D341Med (cell line): ENCODE data around the gene MANF.
"Not testable (repeated sequence)": the region's sequence is repeated elsewhere in the genome, so short reads cannot be mapped to it uniquely, and the experiment has no call there.

ENCODE experiments used
- DNase-seq: peaks from one replicate; pipeline ENCODE4 v3.0.0; 2012; ENCODE audit warnings: low spot score

Gene MANF

DNA sequence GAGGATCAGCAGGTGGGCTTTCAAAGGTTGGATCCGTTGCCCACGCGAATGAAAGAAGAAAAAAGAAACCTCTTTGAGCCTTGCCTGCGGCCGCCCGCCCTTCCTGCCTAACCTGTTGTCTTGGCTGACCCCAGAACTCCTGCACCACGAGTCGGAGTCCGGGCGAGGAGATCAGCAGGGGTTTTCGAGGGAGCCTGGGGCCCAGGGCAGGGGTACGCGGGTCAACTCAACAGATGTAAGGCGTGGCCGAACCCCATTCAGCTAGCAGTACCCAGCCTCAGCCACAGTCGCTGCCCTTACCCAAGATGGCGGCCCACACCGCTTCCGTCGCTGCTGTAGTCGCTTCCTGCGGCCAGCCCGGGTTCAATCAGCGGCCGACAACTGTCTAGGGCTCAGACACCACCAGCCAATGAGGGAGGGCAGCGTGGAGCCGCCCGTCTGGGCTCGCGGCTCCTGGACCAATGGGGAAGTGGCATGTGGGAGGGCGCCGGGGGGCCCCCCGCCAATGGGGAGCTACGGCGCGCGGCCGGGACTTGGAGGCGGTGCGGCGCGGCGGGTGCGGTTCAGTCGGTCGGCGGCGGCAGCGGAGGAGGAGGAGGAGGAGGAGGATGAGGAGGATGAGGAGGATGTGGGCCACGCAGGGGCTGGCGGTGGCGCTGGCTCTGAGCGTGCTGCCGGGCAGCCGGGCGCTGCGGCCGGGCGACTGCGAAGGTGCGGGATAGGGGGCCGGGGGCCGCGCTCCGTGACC lies at the start of gene MANF:
Gene MANF, plus strand, starts transcription at position 566 of the 748 bp plus-strand sequence. Its CDS starts 52 bp downstream, at position 618.
- peak; percentile 100 for DNase-seq

DNA sequence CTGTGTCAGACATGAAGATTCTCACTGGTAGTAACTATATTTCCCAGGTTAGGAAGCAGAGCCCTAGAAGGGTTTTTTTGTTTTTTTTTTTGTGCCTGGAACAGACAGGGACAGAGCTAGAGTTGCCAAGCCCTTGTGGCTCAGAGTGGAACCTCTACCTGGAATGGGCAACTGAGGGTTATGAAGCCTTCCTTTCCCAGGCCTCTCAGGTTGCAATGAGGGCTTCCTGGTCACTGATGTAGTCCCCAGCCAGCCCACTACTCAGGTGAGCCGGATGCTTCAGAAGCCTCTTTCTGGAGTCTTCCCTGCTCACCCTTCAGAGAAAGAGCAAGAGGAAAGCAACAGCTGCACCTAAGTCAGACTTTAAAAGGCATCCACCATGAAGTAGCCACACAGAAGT lies 48.8 kb upstream of the MANF start:
- no peak for DNase-seq

DNA sequence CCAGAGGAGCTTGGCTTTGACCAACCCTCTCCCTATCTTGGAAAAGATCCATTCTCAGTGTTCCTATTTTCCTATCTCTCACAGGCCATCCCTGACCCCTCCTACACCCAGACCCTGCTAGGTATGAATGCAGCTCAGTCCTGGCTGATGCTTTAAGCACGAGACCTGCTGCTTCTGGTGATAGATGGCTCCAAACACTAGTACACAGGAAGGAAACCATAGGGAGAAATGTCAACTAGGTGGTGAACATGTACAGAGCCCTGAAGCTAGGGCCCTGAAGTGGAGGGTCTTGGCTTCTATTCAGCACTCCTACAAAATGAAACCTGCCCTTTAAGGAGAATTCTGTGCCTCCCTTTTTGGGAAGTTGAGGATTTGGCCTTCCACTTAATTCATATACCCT lies 47.4 kb upstream of the MANF start:
- no peak for DNase-seq

DNA sequence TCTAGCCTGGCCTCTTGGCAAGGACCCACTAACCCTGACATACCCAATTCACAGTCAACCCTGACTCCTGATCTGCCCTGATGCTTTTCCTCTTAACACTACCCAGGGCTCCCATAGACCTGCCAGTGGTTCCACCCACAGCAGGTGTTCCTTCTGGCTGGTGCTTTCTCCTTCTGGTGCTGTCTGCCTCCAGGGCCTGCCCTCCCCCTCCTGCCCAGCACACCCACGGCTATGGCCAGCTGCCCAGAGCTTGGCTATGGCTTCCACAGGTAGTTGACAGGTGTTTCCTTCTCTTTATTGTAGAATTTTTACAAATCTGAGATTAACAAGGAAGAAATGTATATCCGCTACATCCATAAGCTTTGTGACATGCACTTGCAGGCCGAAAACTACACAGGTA lies 46.5 kb upstream of the MANF start:
- no peak for DNase-seq

DNA sequence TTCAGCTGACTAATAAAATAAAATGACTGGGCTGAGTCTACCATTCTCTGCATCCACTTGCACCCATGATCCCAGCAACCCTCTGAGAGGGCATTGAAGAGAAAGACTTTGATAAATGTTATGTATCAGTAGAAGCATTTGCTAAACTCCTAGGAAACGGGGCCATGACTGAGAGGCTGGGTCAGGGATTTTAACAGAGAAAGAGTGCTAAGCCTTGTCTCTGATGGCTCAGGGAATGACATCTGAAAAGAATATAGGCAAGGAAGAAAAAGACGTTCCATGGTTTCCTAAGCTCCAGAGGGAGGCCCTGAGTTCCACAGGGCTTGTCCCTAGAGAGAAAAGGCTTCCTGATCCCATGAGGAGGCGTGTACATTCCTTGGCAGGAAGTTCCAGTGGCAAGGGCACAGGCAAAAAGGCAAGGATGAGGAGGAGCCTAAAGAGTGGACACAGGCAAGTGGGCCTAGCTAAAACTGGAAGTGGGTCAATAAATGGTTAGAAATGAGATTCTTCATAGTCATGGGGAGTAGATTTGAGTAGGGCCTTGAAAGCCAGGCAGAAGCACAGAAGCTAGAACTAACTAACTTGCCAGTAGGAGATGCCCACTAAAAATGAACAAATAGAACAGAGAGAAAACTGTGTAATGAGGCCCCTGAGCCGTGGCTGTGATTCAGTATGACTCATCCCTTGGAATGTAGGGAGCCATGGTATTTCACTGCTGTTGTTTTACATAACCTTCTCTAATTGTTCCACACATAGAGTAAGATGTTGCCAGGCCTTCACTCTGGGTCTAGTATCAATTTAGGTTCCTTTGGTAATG lies 44.9 kb upstream of the MANF start:
- DNase-seq, result no peak

DNA sequence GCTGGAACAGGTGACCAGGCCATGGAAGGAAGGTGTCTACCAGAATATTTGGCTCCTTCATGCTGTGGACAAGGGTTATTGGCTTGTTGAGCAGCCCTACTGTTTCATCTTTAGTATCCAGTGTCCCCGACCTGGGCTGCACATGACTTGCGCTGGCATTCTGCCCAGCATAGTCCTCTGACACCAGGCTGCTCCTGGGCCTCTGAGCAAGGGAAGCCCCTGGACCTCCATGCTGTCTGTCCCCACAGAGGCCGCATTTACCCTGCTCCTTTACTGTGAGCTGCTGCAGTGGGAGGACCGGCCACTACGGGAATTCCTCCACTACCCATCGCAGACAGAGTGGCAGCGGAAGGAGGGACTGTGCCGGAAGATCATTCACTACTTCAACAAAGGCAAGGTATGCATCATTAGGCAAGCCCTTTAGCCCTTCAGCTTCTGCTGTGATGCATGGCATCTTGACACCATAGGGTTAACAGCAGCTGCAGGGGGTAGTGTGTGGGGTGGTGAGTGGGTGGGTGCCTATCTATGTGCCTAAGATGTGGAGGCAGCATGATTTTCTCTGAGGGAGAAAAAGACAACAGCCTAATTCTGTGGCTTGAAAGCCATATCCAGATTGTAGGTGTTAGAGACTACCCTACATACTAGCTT lies 44.0 kb upstream of the MANF start:
- no peak for DNase-seq

DNA sequence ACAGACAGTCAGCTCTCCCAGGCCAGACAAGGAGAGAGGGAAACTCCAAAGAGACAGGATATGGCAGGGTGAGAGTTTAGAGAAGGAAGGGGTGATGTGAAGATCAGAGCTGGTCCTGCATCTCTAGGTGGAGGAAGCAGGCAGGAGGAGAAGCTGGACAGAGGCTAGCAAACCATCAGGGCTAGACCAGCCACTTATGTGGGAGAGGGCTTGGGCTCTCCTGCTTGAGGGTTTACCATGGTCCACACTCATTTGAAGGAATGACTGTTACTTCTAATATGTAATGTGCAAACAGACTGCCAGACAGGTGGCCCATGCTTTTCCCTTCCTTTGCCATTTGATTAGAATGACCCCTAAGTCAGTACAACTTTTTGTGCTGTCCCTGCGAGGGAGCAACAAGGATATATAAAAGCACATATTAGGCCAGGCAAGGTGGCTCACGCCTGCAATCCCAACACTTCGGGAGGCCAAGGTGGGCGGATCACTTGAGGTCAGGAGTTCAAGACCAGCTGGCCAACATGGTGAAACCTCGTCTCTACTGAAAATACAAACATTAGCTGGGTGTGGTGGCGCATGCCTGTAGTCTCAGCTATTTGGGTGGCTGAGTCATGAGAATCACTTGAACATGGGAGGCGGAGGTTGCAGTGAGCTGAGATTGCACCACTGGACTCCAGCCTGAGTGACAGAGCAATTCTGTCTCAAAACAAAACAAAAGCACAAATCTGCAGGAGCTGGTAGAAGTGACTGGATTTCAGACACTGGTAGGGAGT lies 41.0 kb upstream of the MANF start:
- DNase-seq, result no peak

DNA sequence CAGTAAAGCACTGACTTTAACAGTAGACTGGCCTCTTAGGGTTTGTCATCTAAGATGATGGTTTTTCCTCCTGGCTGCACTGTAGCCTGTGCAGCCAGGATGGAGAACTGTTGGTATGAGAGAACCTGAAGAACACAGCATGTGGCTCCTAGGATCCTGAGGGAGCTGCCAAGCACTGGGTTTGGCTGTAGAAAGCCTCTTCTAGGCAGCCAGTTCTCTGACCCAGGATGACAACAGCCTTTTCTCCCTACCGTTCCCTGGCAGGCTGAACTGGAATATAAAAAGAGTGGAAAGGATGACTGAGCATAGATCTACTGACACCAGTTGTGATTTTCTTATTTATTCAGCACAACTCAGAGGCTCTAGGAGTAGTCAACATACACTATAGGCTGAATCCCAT lies 34.3 kb upstream of the MANF start:
- DNase-seq, result no peak

DNA sequence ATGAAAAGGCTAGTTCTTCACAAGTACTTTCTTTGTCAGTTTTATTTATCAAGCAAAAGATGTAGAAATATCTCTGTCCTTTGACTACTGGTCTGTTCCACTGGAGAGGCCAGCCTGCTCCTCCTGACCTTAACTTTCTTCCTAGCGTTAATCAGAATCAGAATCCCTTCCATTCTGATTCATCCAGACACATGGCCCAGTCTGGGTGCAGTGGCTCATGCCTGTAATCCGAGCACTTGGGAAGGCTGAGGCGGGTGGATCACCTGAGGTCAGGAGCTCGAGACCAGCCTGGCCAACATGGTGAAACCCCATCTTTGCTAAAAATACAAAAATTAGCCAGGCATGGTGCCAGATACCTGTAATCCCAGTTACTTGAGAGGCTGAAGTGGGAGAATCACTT lies 32.0 kb upstream of the MANF start:
- no peak for DNase-seq

DNA sequence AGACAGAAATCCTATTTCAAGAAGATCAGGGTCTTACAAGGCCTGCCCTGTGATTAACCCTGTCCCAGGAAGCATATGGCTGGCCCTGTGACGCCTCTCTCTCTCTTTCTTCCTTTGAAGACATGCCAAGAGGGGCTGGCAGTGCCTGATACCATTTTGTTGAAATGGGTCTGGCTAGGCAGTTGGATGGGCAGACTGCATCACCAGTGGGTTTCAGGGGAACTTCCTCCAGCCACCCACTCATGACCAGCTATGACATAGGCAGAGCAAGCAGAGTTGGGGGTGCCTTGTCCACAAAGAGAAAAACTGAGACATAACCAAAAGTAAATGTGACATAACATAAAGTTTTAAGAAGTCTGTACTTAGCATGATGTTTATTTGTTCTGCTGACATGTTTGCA lies 31.4 kb upstream of the MANF start:
- no peak for DNase-seq

DNA sequence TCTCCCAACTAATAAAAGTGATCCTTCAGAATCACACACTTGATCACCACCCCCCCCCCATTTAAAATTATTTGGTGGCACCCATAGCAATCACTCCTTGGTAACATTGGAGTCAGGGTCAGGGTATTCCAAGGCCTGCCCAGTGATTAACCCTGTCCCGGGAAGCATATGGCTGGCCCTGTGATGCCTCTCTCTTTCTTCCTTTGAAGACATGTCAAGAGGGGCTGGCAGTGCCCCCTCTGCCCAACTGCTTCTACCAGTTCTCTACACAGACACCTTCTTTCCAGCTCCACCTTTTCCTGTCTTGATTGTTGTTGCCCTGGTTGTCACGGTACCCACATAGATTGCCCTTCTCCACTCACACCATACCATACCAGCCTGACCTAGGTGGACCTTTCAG lies 30.9 kb upstream of the MANF start:
- DNase-seq, result no peak

DNA sequence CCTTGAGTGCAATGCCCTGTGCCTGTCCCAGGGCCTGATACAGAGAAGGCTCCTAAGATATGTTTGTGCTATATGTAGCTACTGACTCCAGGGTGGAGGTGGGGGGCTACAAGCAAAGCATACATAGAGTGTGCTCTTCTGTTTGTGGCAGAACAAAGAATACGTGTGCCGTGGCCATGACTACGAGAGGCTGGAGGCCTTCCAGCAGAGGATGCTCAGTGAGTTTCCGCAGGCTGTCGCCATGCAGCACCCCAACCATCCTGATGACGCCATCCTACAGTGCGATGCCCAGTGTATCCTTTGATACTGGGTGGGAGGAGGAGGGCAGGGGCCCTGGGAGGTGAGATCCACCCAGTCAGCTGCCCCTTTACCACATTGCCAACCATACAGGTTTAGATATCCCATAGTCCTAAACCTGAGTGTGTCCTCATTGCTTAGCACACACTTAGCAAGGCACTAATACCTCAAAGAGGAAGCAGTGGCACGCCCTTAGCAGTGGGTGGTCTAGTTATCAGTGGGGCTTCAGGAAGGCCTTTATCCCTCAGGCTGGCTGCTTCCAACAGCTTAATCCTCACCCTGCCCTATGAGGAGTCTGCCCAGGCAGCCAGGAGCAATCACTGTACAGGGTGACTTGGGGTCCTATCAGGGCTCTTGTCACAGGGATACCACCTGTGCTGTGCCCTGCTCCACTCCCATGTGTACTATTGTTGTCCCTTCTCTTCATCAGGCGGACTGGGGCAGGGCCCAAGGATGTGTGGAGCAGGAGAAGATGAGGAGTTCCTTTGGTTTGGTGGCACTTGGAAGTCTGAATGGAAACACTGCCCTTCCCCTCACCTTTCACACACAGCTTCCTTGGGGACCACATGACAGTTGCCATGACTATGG lies 30.1 kb upstream of the MANF start:
- no peak for DNase-seq

DNA sequence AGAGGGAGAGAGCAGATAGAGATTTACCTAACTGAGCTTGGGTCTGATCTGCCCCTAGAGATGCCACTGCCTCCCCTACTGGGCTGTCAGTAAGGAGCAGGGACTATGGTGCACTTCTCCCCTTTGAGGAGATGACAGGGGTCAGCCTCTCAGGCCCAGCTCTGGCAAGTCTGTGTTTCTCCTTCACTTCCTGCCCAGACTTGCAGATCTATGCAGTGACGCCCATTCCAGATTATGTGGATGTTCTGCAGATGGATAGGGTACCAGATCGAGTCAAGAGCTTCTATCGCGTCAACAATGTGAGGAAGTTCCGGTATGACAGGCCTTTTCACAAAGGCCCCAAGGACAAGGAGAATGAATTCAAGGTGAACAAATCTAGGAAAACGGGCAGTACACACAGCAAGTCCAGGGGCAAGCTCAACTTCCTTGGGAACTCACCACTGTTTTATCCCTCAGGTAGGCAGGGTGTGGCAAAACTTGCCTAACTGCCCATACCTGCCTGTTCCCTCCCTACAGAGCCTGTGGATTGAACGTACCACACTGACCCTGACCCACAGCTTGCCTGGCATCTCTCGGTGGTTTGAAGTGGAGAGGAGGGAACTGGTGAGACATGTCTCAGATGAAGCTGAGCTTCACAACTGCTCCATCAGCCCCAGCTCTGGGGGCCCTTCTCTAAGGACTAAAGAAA lies 29.1 kb upstream of the MANF start:
- no peak for DNase-seq

DNA sequence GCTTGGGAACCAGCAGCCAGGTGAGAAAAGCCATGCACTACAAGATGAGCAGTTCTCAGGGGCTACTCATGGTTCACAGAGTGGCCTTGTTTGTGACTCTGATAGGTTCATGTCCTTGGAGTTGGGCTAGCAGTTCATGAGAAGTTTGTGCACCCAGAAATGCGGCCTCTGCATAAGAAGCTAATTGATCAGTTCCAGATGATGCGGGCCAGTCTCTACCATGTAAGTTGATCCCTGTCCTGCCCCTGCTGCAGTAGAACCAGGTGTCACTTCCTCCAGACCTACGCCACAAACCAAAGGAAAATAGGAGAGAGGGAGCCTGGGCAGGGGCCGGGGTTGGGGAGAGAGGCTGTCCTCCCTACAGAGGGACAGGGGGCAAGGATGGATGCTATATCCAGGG lies 27.2 kb upstream of the MANF start:
- no peak for DNase-seq

DNA sequence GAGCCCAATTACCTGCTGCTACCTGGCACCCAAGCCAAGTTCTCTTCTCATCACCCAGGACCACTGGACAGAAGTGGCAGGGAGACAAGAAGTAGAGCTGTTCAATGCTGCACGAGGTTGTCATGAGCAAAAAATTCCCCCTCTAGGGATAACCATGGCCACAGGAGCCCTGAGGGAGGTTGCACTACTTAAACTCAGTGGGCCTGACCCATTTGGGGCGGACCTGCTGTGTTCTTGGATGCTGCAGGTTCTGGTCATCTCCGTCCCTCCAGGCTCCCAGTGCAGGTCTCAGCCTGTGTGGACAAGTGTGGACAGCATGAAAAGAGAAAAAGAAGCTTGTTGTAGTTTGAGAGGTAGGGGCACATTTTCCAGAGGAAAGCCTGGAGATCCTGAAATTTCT lies 26.1 kb upstream of the MANF start:
- DNase-seq, result no peak

DNA sequence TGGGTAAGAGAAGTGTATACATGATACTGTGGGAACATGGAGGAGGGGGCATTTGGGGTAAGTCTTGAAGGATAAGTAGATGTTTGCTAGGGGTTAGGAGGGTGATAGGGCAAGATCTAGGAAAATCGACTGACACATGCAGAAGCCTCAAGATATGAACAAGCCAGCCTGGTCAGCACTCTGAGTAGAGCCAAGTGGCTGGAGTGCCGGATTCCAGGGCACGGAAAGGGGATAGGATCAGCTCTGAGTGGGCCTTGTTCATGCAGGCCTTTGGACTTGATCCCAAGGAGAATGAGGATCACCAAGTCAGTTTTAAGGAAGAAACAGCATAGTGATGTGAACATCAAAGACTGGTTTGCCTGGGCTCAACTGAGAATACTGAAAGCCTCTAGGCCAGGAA lies 24.3 kb upstream of the MANF start:
- no peak for DNase-seq

DNA sequence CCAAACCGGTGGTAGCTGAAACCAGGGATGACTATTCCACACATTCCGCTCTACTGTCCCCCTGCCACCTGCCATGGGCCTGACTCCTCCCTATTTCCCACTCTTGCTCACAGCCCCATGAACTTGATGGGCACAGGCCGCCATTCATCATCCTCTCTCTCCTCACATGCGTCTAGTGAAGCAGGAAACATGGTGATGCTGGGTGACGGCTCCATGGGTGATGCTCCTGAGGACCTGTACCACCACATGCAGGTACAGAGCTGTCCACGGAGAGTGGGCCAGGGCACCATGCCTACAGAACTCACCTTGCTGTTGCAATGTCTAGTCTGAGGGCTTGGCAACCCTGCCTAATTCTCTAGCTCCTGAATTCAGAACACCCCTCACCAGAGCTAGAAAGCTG lies 23.3 kb upstream of the MANF start:
- no peak for DNase-seq

DNA sequence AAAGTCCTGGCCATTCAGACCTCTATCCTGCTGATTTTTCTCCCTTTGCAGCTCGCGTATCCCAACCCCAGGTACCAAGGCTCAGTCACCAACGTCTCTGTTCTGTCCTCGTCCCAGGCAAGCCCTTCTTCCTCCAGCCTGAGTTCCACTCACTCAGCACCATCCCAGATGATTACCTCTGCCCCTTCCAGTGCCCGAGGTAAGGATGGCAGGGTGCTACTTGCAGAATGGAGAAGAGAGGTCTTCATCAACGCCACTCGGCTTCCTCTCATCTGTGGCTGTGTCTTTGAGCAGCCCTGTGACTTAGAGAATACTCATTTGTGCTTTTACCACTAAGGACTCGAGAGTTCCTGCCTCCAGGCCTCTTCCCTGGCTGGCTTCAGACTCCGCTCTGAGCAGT lies 22.6 kb upstream of the MANF start:
- DNase-seq, result no peak

DNA sequence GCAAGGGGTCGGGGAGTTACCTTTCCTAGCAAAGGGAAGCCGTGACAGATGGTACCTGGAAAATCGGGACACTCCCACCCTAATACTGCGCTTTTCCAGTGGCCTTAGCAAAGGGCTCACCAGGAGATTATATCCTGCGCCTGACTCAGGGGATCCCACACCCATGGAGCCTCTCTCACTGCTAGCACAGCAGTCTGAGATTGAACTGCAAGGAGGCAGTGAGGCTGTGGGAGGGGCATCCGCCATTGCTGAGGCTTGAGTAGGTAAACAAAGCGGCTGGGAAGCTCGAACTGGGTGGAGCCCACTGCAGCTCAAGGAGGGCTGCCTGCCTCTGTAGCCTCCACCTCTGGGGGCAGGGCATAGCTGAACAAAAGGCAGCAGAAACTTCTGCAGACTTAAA lies 16.8 kb upstream of the MANF start:
- not testable (repeated sequence) for DNase-seq

DNA sequence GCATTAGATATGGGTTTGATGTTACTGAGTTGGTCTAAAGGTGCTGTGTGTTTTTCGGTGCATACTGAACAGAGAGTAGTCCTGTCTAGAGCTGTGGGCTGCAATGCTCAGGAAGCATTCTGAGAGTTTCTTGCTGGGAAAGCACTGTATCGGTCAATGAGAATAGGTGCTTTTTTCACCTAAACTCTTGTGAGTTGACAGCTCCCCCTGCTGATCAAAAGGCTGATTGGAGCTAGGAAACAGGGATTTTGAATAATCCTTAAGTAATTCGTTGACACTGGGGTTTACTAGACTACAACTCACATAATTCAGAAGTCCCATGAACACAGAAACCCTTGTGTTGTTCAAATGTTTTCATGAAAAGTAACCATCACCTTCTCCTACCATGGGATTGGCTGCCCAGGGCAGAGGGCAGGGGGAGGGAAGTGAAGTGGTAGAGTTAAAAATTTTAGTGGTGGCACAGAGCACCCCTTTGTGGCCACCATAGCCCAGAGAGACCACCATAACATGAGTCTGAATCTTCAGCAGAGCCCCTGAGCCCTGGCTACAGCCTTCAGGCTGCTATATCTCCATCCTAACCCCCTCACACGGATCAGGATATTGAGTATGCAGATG lies 13.0 kb upstream of the MANF start:
- peak; percentile 66 for DNase-seq
